Measurements from ENCODE around the gene LIN28A.
A peak's percentile ranks its signal among the peaks of the same experiment; 100 is the strongest.

The LIN28A gene

GRCh38 chr1:26432793-26433192 is 22.2 kb downstream of the LIN28A start:
- no peak for DNase-seq (ENCODE audit: low read depth in 2 of 3, low spot score in 2 of 3)

DNA sequence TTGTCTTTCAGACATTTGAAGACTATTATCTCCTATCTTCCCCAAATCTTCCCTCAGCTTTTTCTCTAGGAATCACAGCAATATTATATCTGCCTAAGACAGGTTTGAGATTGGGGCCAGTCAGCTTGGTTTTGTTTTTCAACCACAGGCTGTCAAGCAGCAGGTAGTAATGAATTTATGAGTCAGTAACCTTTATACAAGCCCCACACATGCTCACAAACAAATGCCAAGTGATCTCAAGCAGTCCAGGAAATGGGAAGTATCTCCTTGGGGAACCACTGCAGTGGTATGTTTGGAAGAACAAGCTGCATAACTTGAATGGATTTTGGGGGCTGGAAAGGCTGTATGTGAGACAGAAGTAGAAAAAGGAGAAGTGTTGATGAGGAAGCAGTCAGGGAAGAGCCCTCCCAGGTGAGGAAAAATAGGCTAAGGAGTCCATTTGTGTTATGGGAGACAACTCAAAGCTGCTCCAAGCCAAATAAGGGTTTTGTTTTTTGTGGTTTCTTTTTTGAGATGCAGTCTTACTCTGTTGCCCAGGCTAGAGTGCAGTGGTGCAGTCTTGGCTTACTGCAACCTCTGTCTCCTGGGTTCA is 23.6 kb downstream of the LIN28A start:
- DNase-seq (ENCODE audit: low read depth in 2 of 3, low spot score in 2 of 3): no peak

DNA sequence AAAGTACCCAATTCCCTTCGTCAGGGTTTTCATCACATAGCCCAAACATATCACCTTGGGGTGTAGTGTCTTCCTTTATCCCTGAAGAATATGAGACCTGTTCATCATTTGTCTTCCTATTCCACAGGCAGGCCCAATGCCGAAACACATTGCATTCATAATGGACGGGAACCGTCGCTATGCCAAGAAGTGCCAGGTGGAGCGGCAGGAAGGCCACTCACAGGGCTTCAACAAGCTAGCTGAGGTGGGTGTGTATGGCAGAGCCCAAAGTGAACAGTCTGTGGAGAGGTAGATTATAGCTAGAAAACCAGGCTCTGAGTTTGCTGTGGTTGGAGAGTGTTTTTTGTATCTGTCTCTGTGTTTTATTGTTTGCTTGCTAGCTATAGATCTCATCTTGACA is 27.4 kb downstream of the LIN28A start:
- DNase-seq (ENCODE audit: low read depth in 2 of 3, low spot score in 2 of 3): no peak

GRCh38 chr1:26440259-26440658 is 29.6 kb downstream of the LIN28A start:
- no peak for DNase-seq (ENCODE audit: low read depth in 2 of 3, low spot score in 2 of 3)

DNA sequence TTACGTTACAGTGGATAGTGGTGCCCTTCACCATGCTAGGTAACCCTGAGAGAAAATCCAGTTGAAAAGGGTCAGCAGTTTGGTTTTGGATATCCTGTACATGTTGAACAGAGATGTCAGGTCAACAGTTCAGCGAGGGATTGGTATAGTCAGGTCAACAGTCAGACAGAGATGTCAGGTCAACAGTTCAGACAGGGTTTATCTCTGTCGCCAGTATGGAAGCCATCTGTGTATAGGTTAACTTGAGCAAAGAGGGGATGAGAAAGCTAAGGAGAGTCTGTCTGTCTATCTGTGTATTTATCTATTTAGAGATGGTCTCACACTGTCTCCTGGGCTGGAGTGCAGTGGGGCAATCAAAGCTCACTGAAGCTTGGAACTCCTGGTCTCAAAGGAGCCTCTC is 39.3 kb downstream of the LIN28A start:
- DNase-seq (ENCODE audit: low read depth in 2 of 3, low spot score in 2 of 3): no peak

GRCh38 chr1:26450908-26451307 is 40.3 kb downstream of the LIN28A start:
- no peak for DNase-seq (ENCODE audit: low read depth in 2 of 3, low spot score in 2 of 3)

- DNase-seq (ENCODE audit: low read depth in 2 of 3, low spot score in 2 of 3): no peak
These were observed 42.0 kb downstream of the LIN28A start for GRCh38 chr1:26452459-26453183.

DNA sequence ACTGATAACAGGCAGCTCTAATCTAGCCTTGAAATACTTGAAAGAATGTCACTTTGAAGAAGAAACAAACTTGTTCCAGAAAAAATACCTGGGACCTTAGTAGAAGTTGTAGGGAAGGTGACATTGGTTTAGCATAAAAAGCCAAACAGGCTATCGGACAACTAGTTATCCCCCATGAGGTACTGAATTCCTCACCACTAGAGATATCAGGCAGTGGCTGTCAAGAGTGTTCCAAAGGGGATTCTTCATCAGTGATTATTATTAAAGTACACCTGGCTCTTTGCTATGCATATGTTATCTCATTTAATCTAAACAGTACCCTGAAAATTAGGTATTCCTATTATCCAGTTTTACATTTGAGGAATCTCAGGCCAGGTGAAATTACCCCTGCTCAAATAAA is 48.5 kb downstream of the LIN28A start:
- DNase-seq (ENCODE audit: low read depth in 2 of 3, low spot score in 2 of 3): no peak

DNA sequence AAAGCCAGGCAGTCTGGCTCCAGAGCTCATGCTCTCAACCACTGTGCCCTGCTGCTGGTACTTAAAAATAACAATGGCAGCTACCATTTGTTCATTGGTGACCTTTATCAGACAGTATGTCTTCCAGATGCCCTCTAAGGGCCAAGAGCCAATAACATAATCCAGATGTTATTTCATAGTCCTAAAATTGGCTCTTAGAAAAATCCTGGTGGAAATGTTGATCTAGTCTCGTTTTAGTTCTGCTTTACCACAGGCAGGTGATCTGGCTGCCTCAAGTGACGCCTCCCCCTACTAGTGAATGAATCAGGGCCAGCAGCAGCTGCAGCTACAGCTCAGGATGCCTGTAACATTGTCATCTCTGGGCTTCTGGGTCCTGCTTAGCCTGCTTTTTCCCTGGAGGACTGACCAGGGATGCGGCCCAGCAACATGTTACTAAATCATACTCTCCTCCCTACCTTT is 49.0 kb downstream of the LIN28A start:
- DNase-seq (ENCODE audit: low read depth in 2 of 3, low spot score in 2 of 3): no peak

DNA sequence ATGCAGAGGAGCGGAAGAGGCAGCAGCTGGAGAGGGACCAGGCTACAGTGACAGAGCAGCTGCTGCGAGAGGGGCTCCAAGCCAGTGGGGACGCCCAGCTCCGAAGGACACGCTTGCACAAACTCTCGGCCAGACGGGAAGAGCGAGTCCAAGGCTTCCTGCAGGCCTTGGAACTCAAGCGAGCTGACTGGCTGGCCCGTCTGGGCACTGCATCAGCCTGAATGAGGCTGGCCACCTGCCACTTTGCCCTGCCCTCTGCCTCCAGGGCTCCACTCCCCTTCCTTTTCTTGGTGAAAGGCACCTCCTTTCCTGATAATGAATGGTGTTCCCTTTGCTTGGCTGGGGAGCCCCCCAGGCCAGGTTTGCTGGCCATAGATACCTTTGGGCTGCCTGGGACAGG is 58.3 kb downstream of the LIN28A start:
- DNase-seq (ENCODE audit: low read depth in 2 of 3, low spot score in 2 of 3): no peak

GRCh38 chr1:26469558-26469957 is 58.9 kb downstream of the LIN28A start:
- DNase-seq (ENCODE audit: low read depth in 2 of 3, low spot score in 2 of 3): no peak

DNA sequence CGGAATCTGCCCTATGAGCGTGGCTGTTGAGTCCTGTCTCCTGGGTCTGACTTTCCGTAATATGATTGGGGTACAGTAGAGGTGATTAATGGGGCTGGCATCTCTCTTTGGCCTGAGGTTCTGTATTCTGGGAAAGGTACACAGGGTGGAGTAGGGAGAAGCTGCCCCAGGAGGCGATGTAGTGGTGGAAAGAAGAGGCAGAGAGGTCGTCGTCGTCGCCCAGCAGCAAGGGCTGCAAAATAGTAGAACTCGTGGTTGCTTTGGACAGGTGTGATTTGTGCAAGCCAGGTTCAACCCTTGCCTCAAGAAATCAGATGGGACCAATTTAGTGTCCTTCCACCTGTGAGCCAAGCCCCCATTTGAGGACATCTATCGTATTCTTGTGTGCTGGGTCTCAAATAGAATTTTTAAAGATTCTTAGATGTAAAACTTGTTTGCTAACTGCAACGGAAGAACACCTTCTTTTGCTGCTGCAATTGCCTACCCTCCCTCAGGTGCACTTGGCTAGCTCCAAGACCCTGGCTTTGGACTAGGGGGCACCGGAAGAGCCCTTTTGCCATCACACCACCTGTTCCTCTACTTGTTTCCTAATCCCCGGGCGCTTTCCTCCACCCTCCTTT is 60.4 kb downstream of the LIN28A start:
- DNase-seq (ENCODE audit: low read depth in 2 of 3, low spot score in 2 of 3): no peak

- DNase-seq (ENCODE audit: low read depth in 2 of 3, low spot score in 2 of 3): peak in 1 of 3 experiments; percentile 31
These were observed 61.1 kb downstream of the LIN28A start for GRCh38 chr1:26471498-26472319.

GRCh38 chr1:26472320-26472900 is 61.8 kb downstream of the LIN28A start, which contains the start of gene HMGN2:
Gene HMGN2, plus strand, starts transcription at chr1:26472440. Its CDS starts 173 bp downstream, at chr1:26472613.
- DNase-seq (ENCODE audit: low read depth in 2 of 3, low spot score in 2 of 3): peak; percentile 72 to 84 (median 83)

GRCh38 chr1:26472901-26473845 is 62.6 kb downstream of the LIN28A start:
- DNase-seq (ENCODE audit: low read depth in 2 of 3, low spot score in 2 of 3): peak; percentile 89 to 94 (median 93)

DNA sequence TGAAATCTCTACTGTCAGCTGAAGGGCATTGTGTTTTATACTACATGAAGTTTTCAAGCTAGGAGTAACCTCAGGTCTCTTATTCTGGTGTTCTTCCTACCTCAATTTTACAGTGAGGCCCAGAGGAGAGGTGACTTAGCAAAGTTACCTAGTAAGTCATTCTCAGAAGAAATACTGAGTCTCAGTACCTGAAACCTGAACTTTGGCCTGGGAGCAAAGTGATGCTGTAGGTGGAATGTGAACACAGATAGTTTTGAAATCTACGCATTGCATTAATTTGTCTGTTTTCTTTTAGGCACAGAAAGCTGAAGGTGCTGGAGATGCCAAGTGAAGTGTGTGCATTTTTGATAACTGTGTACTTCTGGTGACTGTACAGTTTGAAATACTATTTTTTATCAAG is 64.2 kb downstream of the LIN28A start:
- DNase-seq (ENCODE audit: low read depth in 2 of 3, low spot score in 2 of 3): no peak

GRCh38 chr1:26475989-26476388 is 65.4 kb downstream of the LIN28A start:
- DNase-seq (ENCODE audit: low read depth in 2 of 3, low spot score in 2 of 3): no peak

DNA sequence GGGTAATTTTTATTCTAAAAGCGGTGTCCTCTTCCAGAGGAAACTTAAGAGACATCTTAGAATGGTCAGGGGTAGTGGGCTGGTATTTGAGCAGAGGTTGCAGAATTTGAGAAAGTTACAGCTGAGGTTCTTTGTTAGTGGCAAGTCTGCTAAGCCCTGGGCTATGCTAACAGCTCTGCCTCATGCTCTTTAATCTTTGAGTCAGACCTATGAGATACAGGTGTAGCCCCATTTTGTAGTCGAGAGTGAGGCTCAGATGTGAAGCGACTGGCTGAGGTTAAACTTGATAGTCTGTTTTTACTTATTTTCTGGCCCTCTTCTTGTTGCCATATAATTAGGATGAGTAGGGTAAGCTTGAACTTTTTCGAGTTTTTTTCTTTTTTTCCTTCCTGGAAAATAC is 66.3 kb downstream of the LIN28A start:
- DNase-seq (ENCODE audit: low read depth in 2 of 3, low spot score in 2 of 3): no peak

DNA sequence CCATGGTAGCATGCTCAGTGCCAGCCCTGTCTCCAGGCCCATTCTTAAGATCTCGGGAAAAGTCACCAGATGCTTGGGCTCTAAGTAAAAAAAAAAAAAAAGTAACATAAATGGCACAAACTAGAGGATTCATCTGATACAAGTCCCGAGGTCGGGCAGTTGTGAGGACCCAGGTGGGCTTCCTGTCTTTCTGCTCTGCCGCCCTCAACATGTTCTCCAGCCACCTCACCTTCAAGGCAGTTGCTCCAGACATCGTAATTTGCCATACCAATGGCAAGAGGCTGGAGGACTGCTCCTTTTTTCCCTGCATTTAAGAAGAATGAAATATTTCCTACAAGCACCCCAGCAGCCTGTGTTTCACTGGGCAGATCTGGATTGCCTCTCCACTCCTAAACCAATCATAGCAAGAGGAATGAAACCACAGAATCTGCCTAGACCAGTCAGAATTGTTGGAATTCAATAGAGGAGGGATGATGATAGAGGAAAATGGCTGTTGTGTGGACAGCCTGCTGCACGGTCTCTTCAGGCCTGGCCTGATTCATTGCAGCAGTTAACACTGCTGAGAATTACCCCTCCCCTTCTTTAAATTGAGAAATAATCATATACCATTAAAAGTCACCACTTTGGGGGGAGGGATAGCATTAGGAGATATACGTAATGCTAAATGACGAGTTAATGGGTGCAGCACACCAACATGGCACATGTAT is 67.0 kb downstream of the LIN28A start:
- no peak for DNase-seq (ENCODE audit: low read depth in 2 of 3, low spot score in 2 of 3)
